Epithelial cell of proximal tubule (primary cell): ENCODE data around the gene PLPP3. TPM values are rescaled to one million over a fixed set of nuclear protein-coding genes. Genes with fewer than 3 reads are reported as not detected.

ENCODE experiments used
- DNase-seq: peaks from one replicate; pipeline ENCODE4 v3.0.0-alpha.2; 2011; ENCODE audit warnings: low read depth
- H3K4me3 ChIP-seq: 2 replicates; pipeline ENCODE4 v1.5.1; 2011; ENCODE audit warnings: low read depth, mild to moderate bottlenecking, low read length
- CTCF ChIP-seq: conservative IDR thresholded peaks from 2 replicates; pipeline ENCODE4 v1.5.1; 2012; ENCODE audit warnings: low read depth, mild to moderate bottlenecking, low read length
- total RNA-seq: library from RNA; depleted of rRNA; stranded (reverse); fragments of >200 nt; gene quantifications from 2 replicates; pipeline ENCODE4 v1.2.3, GENCODE V29; 2015

PLPP3 gene
- total RNA-seq, 1 donor from 2014 or later: 2.2 TPM

GRCh38 chr1:56491441-56491840 lies 87.9 kb downstream of the PLPP3 start:
- DNase-seq: no peak
- no peak for TF ChIP-seq CTCF
- H3K4me3 ChIP-seq: no peak overlapping the region

- no peak overlapping the region for H3K4me3 ChIP-seq
- DNase-seq: no peak
- no peak for TF ChIP-seq CTCF
These were observed 88.7 kb downstream of the PLPP3 start for GRCh38 chr1:56490619-56491018.

- DNase-seq: no peak
- H3K4me3 ChIP-seq: no peak overlapping the region
- TF ChIP-seq CTCF: no peak
These were observed 89.7 kb downstream of the PLPP3 start for GRCh38 chr1:56489695-56490094.

GRCh38 chr1:56484695-56485094 lies 94.7 kb downstream of the PLPP3 start:
- TF ChIP-seq CTCF: no peak
- DNase-seq: no peak
- no peak overlapping the region for H3K4me3 ChIP-seq

GRCh38 chr1:56483104-56483503 lies 96.3 kb downstream of the PLPP3 start:
- DNase-seq: no peak
- no peak overlapping the region for H3K4me3 ChIP-seq
- no peak for TF ChIP-seq CTCF

GRCh38 chr1:56482486-56482885 lies 96.9 kb downstream of the PLPP3 start:
- no peak for DNase-seq
- TF ChIP-seq CTCF: no peak
- no peak overlapping the region for H3K4me3 ChIP-seq

- no peak for DNase-seq
- H3K4me3 ChIP-seq: no peak overlapping the region
- no peak for TF ChIP-seq CTCF
These were observed 98.1 kb downstream of the PLPP3 start for GRCh38 chr1:56481140-56481694.
